Trophoblast cell (in vitro differentiated cells and primary cell): ENCODE measurements around the gene OLIG2.

ENCODE experiments used
- DNase-seq, 2 donors: peaks; one replicate each; pipeline ENCODE4 v3.0.0-alpha.2; 2016
- H2AFZ ChIP-seq: 2 replicates; pipeline ENCODE4 v1.6.1; 2013; ENCODE audit warnings: low read length, moderate library complexity, mild to moderate bottlenecking; ENCODE audit not compliant: insufficient read depth, poor library complexity
- H2AK5ac ChIP-seq: 2 replicates; pipeline ENCODE4 v1.6.1; 2013; ENCODE audit warnings: mild to moderate bottlenecking, low read length
- H2BK120ac ChIP-seq: 2 replicates; pipeline ENCODE4 v1.6.1; 2013; ENCODE audit warnings: low read length, mild to moderate bottlenecking, moderate library complexity; ENCODE audit not compliant: insufficient read depth, poor library complexity
- H2BK12ac ChIP-seq: 2 replicates; pipeline ENCODE4 v1.6.1; 2013; ENCODE audit warnings: mild to moderate bottlenecking, low read length, moderate library complexity
- H2BK5ac ChIP-seq: 2 replicates; pipeline ENCODE4 v1.6.1; 2013; ENCODE audit warnings: low read length, low read depth, moderate library complexity, mild to moderate bottlenecking; ENCODE audit not compliant: poor library complexity
- H3K14ac ChIP-seq: 2 replicates; pipeline ENCODE4 v1.6.1; 2013; ENCODE audit warnings: mild to moderate bottlenecking, low read length
- H3K18ac ChIP-seq: 2 replicates; pipeline ENCODE4 v1.6.1; 2013; ENCODE audit warnings: mild to moderate bottlenecking, low read length
- H3K23ac ChIP-seq: 2 replicates; pipeline ENCODE4 v1.6.1; 2013; ENCODE audit warnings: low read length
- H3K27ac ChIP-seq: 2 replicates; pipeline ENCODE4 v1.5.1; 2013; ENCODE audit warnings: low read depth, mild to moderate bottlenecking, inconsistent platforms, low read length, moderate library complexity
- H3K27me3 ChIP-seq: 2 replicates; pipeline ENCODE4 v1.6.1; 2013; ENCODE audit warnings: inconsistent platforms, mild to moderate bottlenecking, low read length, moderate library complexity; ENCODE audit not compliant: insufficient read depth
- H3K36me3 ChIP-seq, 2 experiments: 1 replicate in 1 of 2; 2 replicates in 1 of 2; pipeline ENCODE4 v1.6.1; 2013; ENCODE audit warnings: low read length in 2 of 2, mild to moderate bottlenecking in 2 of 2, moderate library complexity in 1 of 2; ENCODE audit not compliant: insufficient read depth in 2 of 2, control insufficient read depth in 1 of 2
- H3K4ac ChIP-seq: 2 replicates; pipeline ENCODE4 v1.6.1; 2013; ENCODE audit warnings: low read depth, mild to moderate bottlenecking, low read length, moderate library complexity
- H3K4me1 ChIP-seq, 2 experiments: 1 replicate in 1 of 2; 2 replicates in 1 of 2; pipeline ENCODE4 v1.6.1; 2013; ENCODE audit warnings: low read length in 2 of 2, mild to moderate bottlenecking in 2 of 2, moderate library complexity in 1 of 2; ENCODE audit not compliant: insufficient read depth in 2 of 2, control insufficient read depth in 1 of 2
- H3K4me2 ChIP-seq: 2 replicates; pipeline ENCODE4 v1.6.1; 2013; ENCODE audit warnings: inconsistent platforms, mild to moderate bottlenecking, low read length, moderate library complexity
- H3K4me3 ChIP-seq: 2 replicates; pipeline ENCODE4 v1.5.1; 2013; ENCODE audit warnings: mild to moderate bottlenecking, low read depth, low read length, inconsistent platforms
- H3K79me1 ChIP-seq: one replicate; pipeline ENCODE4 v1.6.1; 2013; ENCODE audit warnings: low read length
- H3K79me2 ChIP-seq: 2 replicates; pipeline ENCODE4 v1.6.1; 2013; ENCODE audit warnings: low read length, mild to moderate bottlenecking; ENCODE audit not compliant: control insufficient read depth, insufficient read depth, poor library complexity
- H3K9ac ChIP-seq: 2 replicates; pipeline ENCODE4 v1.6.1; 2013; ENCODE audit warnings: mild to moderate bottlenecking, low read length
- H3K9me3 ChIP-seq: 2 replicates; pipeline ENCODE4 v1.6.1; 2013; ENCODE audit warnings: low read depth, mild to moderate bottlenecking, control low read depth, inconsistent platforms, low read length; ENCODE audit not compliant: insufficient read depth
- H4K12ac ChIP-seq: 2 replicates; pipeline ENCODE4 v1.6.1; 2013; ENCODE audit warnings: low read depth, mild to moderate bottlenecking, low read length, moderate library complexity
- H4K8ac ChIP-seq: 2 replicates; pipeline ENCODE4 v1.6.1; 2013; ENCODE audit warnings: low read depth, mild to moderate bottlenecking, low read length, moderate library complexity
- H4K91ac ChIP-seq: one replicate; pipeline ENCODE4 v1.6.1; 2013; ENCODE audit warnings: low read depth, mild to moderate bottlenecking, low read length, moderate library complexity
- WGBS: extraction: QIAGEN DNeasy Blood & Tissue Kit; methylation state at CpG from one replicate; pipeline ENCODE4 v1.1.7; 2013; ENCODE audit warnings: missing lambda C conversion rate; ENCODE audit not compliant: insufficient read length, insufficient coverage; ENCODE audit errors: extremely low coverage; 5-methylcytosine and 5-hydroxymethylcytosine counted together

The OLIG2 gene

GRCh38 chr21:32979598-32980268 lies 46.0 kb upstream of the OLIG2 start:
- H3K23ac ChIP-seq: no peak overlapping the region
- no peak overlapping the region for H3K4me2 ChIP-seq
- H3K79me2 ChIP-seq: no peaks in the 10 kb centered on the region
- H3K79me1 ChIP-seq: no peaks in the 10 kb centered on the region
- no peak for DNase-seq
- no peak overlapping the region for H3K18ac ChIP-seq
- no peak overlapping the region for H3K27ac ChIP-seq
- H4K12ac ChIP-seq: no peak overlapping the region
- H3K9me3 ChIP-seq: peaks cover 2% of the 10 kb centered on the region
- no peak overlapping the region for H3K14ac ChIP-seq
- H3K4me1 ChIP-seq: no peaks in the 10 kb centered on the region
- no peak overlapping the region for H3K4me3 ChIP-seq
- no peak overlapping the region for H2AK5ac ChIP-seq
- H4K8ac ChIP-seq: no peak overlapping the region
- H3K36me3 ChIP-seq: no peaks in the 10 kb centered on the region
- no peak overlapping the region for H2BK12ac ChIP-seq
- 100% methylated on average over 1 of the region's 2 CpGs for WGBS
- no peak overlapping the region for H2BK5ac ChIP-seq
- no peak overlapping the region for H3K9ac ChIP-seq
- no peaks in the 10 kb centered on the region for H3K27me3 ChIP-seq
- H2BK120ac ChIP-seq: no peak overlapping the region
- H4K91ac ChIP-seq: no peak overlapping the region
- no peak overlapping the region for H2AFZ ChIP-seq
- no peak overlapping the region for H3K4ac ChIP-seq

GRCh38 chr21:32981096-32981495 lies 44.6 kb upstream of the OLIG2 start:
- no peak for DNase-seq

DNA sequence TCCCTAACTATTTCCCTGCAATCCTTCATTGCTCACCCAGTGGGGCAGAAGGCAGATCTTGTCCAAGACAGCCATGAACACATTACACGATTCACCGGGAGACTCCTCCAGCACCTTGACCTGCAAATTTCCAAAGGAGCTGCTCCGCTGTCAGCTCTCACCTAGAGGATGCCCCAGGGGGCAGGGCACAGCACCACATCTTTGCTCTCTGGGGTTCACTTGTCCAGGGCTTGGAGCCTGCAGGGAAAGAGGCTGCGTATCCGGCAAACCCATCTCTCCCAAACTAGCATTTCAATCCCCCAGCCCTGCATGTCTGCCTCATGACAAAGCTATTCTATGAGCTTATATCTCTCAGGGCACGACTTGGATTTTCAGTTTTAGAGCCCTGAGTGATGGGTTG lies 35.1 kb upstream of the OLIG2 start:
- H2BK12ac ChIP-seq: no peak overlapping the region
- H2BK120ac ChIP-seq: no peak overlapping the region
- no peaks in the 10 kb centered on the region for H3K79me2 ChIP-seq
- H2AFZ ChIP-seq: no peak overlapping the region
- no peak overlapping the region for H3K14ac ChIP-seq
- H3K4me2 ChIP-seq: no peak overlapping the region
- no peak overlapping the region for H4K91ac ChIP-seq
- no peak overlapping the region for H4K8ac ChIP-seq
- H3K9ac ChIP-seq: no peak overlapping the region
- H3K4me1 ChIP-seq: no peaks in the 10 kb centered on the region
- H3K4me3 ChIP-seq: no peak overlapping the region
- H3K9me3 ChIP-seq: peaks cover 5% of the 10 kb centered on the region
- H3K18ac ChIP-seq: no peak overlapping the region
- no peak overlapping the region for H4K12ac ChIP-seq
- H3K36me3 ChIP-seq: no peaks in the 10 kb centered on the region
- no peak overlapping the region for H2AK5ac ChIP-seq
- no peak overlapping the region for H3K23ac ChIP-seq
- H3K27ac ChIP-seq: no peak overlapping the region
- DNase-seq: no peak
- H3K27me3 ChIP-seq: no peaks in the 10 kb centered on the region
- no peaks in the 10 kb centered on the region for H3K79me1 ChIP-seq
- no CpG with 5 or more reads among the region's 6 CpGs for WGBS
- H3K4ac ChIP-seq: no peak overlapping the region
- no peak overlapping the region for H2BK5ac ChIP-seq

More at GRCh38 chr21:32981096-32981495, 44.6 kb upstream of the OLIG2 start:
- H3K4ac ChIP-seq: no peak overlapping the region
- no peaks in the 10 kb centered on the region for H3K79me2 ChIP-seq
- no peak overlapping the region for H2AK5ac ChIP-seq
- H3K9ac ChIP-seq: no peak overlapping the region
- H2BK120ac ChIP-seq: no peak overlapping the region
- no peak overlapping the region for H2BK5ac ChIP-seq
- H3K36me3 ChIP-seq: no peaks in the 10 kb centered on the region
- no peaks in the 10 kb centered on the region for H3K79me1 ChIP-seq
- peaks cover 2% of the 10 kb centered on the region for H3K9me3 ChIP-seq
- no peak overlapping the region for H3K23ac ChIP-seq
- no peak overlapping the region for H3K14ac ChIP-seq
- H3K27ac ChIP-seq: no peak overlapping the region
- no peak overlapping the region for H4K12ac ChIP-seq
- no peaks in the 10 kb centered on the region for H3K27me3 ChIP-seq
- H3K4me1 ChIP-seq: no peaks in the 10 kb centered on the region
- no CpG with 5 or more reads among the region's 7 CpGs for WGBS
- H4K91ac ChIP-seq: no peak overlapping the region
- H2AFZ ChIP-seq: no peak overlapping the region
- no peak overlapping the region for H4K8ac ChIP-seq
- no peak overlapping the region for H2BK12ac ChIP-seq
- H3K18ac ChIP-seq: no peak overlapping the region
- no peak overlapping the region for H3K4me3 ChIP-seq
- H3K4me2 ChIP-seq: no peak overlapping the region

- H3K14ac ChIP-seq: no peak overlapping the region
- H4K8ac ChIP-seq: no peak overlapping the region
- H3K18ac ChIP-seq: no peak overlapping the region
- H3K9ac ChIP-seq: no peak overlapping the region
- H4K91ac ChIP-seq: no peak overlapping the region
- H2AK5ac ChIP-seq: no peak overlapping the region
- no peak overlapping the region for H2BK12ac ChIP-seq
- no peaks in the 10 kb centered on the region for H3K36me3 ChIP-seq
- no peaks in the 10 kb centered on the region for H3K4me1 ChIP-seq
- no peak overlapping the region for H3K23ac ChIP-seq
- H3K27me3 ChIP-seq: no peaks in the 10 kb centered on the region
- H2BK5ac ChIP-seq: no peak overlapping the region
- no peaks in the 10 kb centered on the region for H3K79me1 ChIP-seq
- no peak overlapping the region for H3K4me2 ChIP-seq
- WGBS: no CpG with 5 or more reads among the region's 8 CpGs
- no peaks in the 10 kb centered on the region for H3K79me2 ChIP-seq
- H3K27ac ChIP-seq: no peak overlapping the region
- H4K12ac ChIP-seq: no peak overlapping the region
- H3K4ac ChIP-seq: no peak overlapping the region
- no peak overlapping the region for H2AFZ ChIP-seq
- H3K9me3 ChIP-seq: peaks cover 5% of the 10 kb centered on the region
- no peak for DNase-seq
- no peak overlapping the region for H2BK120ac ChIP-seq
- H3K4me3 ChIP-seq: no peak overlapping the region
Measured at GRCh38 chr21:32991361-32991760, 34.4 kb upstream of the OLIG2 start.
